HepG2 (cell line): Measurements from ENCODE around the gene CLEC16A. TPM values are rescaled to one million over a fixed set of nuclear protein-coding genes. Genes with fewer than 3 reads are reported as not detected.
A peak's percentile ranks its signal among the peaks of the same experiment; 100 is the strongest.

ENCODE experiments used
- CC2D1A ChIP-seq: sonication (generic); formaldehyde crosslinking; IDR thresholded peaks from 2 replicates; pipeline ENCODE4 v1.8.1; 2023; ENCODE audit warnings: mild to moderate bottlenecking, missing genetic modification reagents
- CERS6 ChIP-seq: sonication (generic); formaldehyde crosslinking; IDR thresholded peaks from 2 replicates; pipeline ENCODE4 v1.5.0; 2020; ENCODE audit warnings: missing genetic modification reagents
- DRAP1 ChIP-seq: IDR thresholded peaks from 2 replicates; pipeline ENCODE4 v1.6.1; 2016; ENCODE audit warnings: missing genetic modification reagents, missing compliant biosample characterization
- GMEB2 ChIP-seq: IDR thresholded peaks from 2 replicates; pipeline ENCODE4 v1.6.1; 2016; ENCODE audit warnings: missing biosample characterization, missing genetic modification reagents, low read depth
- HHEX ChIP-seq: IDR thresholded peaks from 2 replicates; pipeline ENCODE4 v1.6.1; 2016; ENCODE audit warnings: control low read depth
- MATR3 ChIP-seq: sonication (generic); formaldehyde crosslinking; IDR thresholded peaks from 2 replicates; pipeline ENCODE4 v1.4.0; 2020; ENCODE audit warnings: missing genetic modification reagents
- REPIN1 ChIP-seq: sonication (generic); formaldehyde crosslinking; IDR thresholded peaks from 2 replicates; pipeline ENCODE4 v1.8.0; 2022; ENCODE audit warnings: missing genetic modification reagents, low read depth, mild to moderate bottlenecking, borderline replicate concordance
- SOX6 ChIP-seq, 2 experiments: fragments of 450-650 bp in 1 of 2; sonication (generic) in 1 of 2; formaldehyde crosslinking in 1 of 2; IDR thresholded peaks; 2 replicates each; pipeline versions ENCODE4 v1.4.0 to v1.6.1; 2017 to 2020; ENCODE audit warnings: antibody characterized with exemption in 1 of 2, mild to moderate bottlenecking in 1 of 2, missing genetic modification reagents in 1 of 2
- STAG1 ChIP-seq: sonication (generic); formaldehyde crosslinking; IDR thresholded peaks from 2 replicates; pipeline ENCODE4 v1.4.0; 2020; ENCODE audit warnings: missing genetic modification reagents
- THAP7 ChIP-seq: sonication (generic); formaldehyde crosslinking; IDR thresholded peaks from 2 replicates; pipeline ENCODE4 v1.8.1; 2023; ENCODE audit warnings: mild to moderate bottlenecking, missing genetic modification reagents
- TRIM24 ChIP-seq: sonication (generic); formaldehyde crosslinking; IDR thresholded peaks from 2 replicates; pipeline ENCODE4 v1.8.0; 2022; ENCODE audit warnings: mild to moderate bottlenecking, missing genetic modification reagents
- ZBTB7B ChIP-seq: sonication (generic); formaldehyde crosslinking; IDR thresholded peaks from 2 replicates; pipeline ENCODE4 v1.4.0; 2020; ENCODE audit warnings: missing genetic modification reagents
- ZFP91 ChIP-seq: sonication (generic); formaldehyde crosslinking; IDR thresholded peaks from 2 replicates; pipeline ENCODE4 v1.9.0; 2022; ENCODE audit warnings: missing genetic modification reagents, mild to moderate bottlenecking, borderline replicate concordance
- ZMAT3 ChIP-seq: sonication (generic); formaldehyde crosslinking; conservative IDR thresholded peaks from 2 replicates; pipeline ENCODE4 v1.7.0; 2021; ENCODE audit warnings: missing genetic modification reagents
- ZNF234 ChIP-seq: sonication (generic); formaldehyde crosslinking; conservative IDR thresholded peaks from 2 replicates; pipeline ENCODE4 v1.5.1; 2020; ENCODE audit warnings: mild to moderate bottlenecking, missing genetic modification reagents
- ZNF609 ChIP-seq: sonication (generic); formaldehyde crosslinking; IDR thresholded peaks from 2 replicates; pipeline ENCODE4 v1.4.0; 2020; ENCODE audit warnings: mild to moderate bottlenecking, missing genetic modification reagents, borderline replicate concordance
- ZNF75D ChIP-seq: sonication (generic); formaldehyde crosslinking; IDR thresholded peaks from 2 replicates; pipeline ENCODE4 v1.8.1; 2023; ENCODE audit warnings: missing genetic modification reagents, mild to moderate bottlenecking, borderline replicate concordance
- ZNF781 ChIP-seq: sonication (generic); formaldehyde crosslinking; IDR thresholded peaks from 2 replicates; pipeline ENCODE4 v1.5.1; 2020; ENCODE audit warnings: borderline replicate concordance, mild to moderate bottlenecking, missing genetic modification reagents; ENCODE audit errors: not compliant biosample characterization
- polyA plus RNA-seq, 8 experiments: library from polyadenylated mRNA; depleted of rRNA in 3 of 8; stranded (reverse) in 7 of 8; unstranded in 1 of 8; fragments of >200 nt; fragmentation: Illumina TruSeq in 4 of 8; extraction: Trizol in 4 of 8; gene quantifications; 2 replicates each; pipeline versions ENCODE4 v1.2.1 to v1.2.3, GENCODE V29; 2011 to 2016; ENCODE audit warnings: low read depth in 4 of 8, missing spikeins in 1 of 8, mixed read lengths in 1 of 8; ENCODE audit not compliant: insufficient read depth in 1 of 8
- total RNA-seq, 5 experiments: library from RNA; depleted of rRNA; stranded (reverse); fragments of >200 nt; fragmentation: Illumina TruSeq; extraction: Trizol; gene quantifications; 2 replicates each; pipeline ENCODE4 v1.2.3, GENCODE V29; 2016; ENCODE audit warnings: low read depth in 1 of 5

CLEC16A gene
- total and polyA plus RNA-seq, 2 of the 13 experiments (the other 11 are each of a cell fraction or from before 2014, with no cell fraction given) = 8.5 to 10.3 TPM

GRCh38 chr16:10944249-10945064, at the start of gene CLEC16A (continued):
- TF ChIP-seq ZNF609 (CRISPR knock-in tag) = peak; percentile 82
- TF ChIP-seq GMEB2 (CRISPR knock-in tag) = peak; percentile 90
- peak; percentile 7; the same call in 1 of the 2 replicates for TF ChIP-seq STAG1 (CRISPR knock-in tag)
- TF ChIP-seq CERS6 (CRISPR knock-in tag) = no peak
- peak; percentile 93 for TF ChIP-seq DRAP1 (CRISPR knock-in tag)
- no peak for TF ChIP-seq CC2D1A
- peak; percentile 97 for TF ChIP-seq ZFP91 (CRISPR knock-in tag)
- no peak for TF ChIP-seq ZNF75D (CRISPR knock-in tag)
- peak; percentile 96 for TF ChIP-seq REPIN1 (CRISPR knock-in tag)
- no peak for TF ChIP-seq SOX6 (IDR thresholded peaks at IDR 0.05)
- peak; percentile 73 for TF ChIP-seq SOX6 (CRISPR knock-in tag; IDR thresholded peaks at IDR 0.05)
- TF ChIP-seq ZMAT3 (CRISPR knock-in tag) = peak; percentile 51; the same call in 1 of the 2 replicates
- TF ChIP-seq ZNF781 (CRISPR knock-in tag) = no peak
- TF ChIP-seq HHEX = no peak
- TF ChIP-seq THAP7 = 0 out of 2 replicates have a peak, but pooled peaks have one; percentile 35
- TF ChIP-seq ZNF234 (CRISPR knock-in tag) = peak; percentile 21; the same call in 1 of the 2 replicates
- TF ChIP-seq TRIM24 (CRISPR knock-in tag) = no peak
- peak; percentile 80 for TF ChIP-seq ZBTB7B (CRISPR knock-in tag)
- TF ChIP-seq MATR3 (CRISPR knock-in tag) = no peak
